T-helper 1 cell treated with Interleukin-12 subunit alpha and Interleukin-12 subunit beta and Interleukin-4 antibody, amounts not matched to agents 30 ng/mL and 1 ng/mL, for 36 hours (primary cell): ENCODE measurements around the gene MAP3K5. TPM values are rescaled to one million over a fixed set of nuclear protein-coding genes. Genes with fewer than 3 reads are reported as not detected.

Experiments used
- intact Hi-C: fragments of 100-400 bp; cut with micrococcal nuclease; formaldehyde crosslinking; loops from one replicate; pipeline ENCODE4 v1.15.1; 2024
- total RNA-seq: library from RNA; stranded (reverse); gene quantifications from 2 replicates; pipeline ENCODE4 v1.2.3, GENCODE V29; 2022

The MAP3K5 gene
- total RNA-seq, 1 donor from 2014 or later, result 38.3 TPM

DNA sequence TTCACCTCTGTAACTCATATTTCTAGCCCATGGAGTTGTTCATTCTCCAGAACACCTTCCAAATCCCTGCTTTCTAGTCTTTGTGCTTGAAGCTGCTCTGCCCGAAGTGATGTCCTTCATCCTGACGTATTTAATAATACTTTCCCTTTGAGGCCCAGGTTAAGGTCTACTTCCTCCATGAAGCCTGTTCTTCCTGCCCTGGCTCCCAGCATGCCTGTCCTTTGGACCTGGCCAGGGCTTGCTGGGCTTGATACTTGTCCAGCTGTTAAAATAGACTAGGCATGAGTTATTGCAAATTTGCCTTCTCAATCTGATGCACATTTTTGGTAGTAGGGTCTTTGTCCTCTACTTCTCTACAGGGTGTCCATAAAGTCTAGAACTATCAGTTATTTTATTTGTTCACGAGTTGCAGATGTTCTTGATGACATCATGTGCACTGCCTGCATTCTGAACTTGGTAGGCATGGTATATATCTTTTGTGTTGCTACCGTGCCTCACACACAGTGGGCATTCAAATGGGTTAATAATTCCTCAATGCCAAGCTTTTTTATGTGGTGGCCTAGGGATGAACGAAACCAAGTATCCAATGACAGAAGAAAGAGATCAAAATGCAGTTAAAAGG lies 239.0 kb downstream of the MAP3K5 start:
- intact Hi-C loops, result loop anchor here (5.0 kb wide), 3 partner anchors 301 to 1101 kb away; partner anchors contain the start of genes AHI1 and MTFR2

DNA sequence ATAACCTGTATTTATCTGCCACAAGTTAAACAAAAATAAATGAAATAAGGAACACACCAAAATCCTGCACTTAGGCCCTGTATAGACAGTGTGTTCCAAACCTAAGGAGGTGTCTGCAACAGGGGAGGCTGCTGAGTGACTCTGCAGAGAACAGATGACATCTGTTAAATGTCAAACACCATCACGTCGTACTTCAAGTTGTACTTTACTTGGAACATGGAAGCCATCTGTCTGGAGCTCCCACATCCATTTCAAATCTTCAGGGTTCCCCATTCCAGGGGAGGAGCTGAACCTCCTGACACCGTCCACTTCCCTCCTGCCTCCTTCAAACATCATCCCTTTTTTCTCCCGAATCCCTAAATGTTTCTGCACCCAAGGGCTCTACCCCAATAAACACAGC lies 240.2 kb downstream of the MAP3K5 start:
- intact Hi-C loops, result loop anchor here (5.0 kb wide), 3 partner anchors 300 to 1100 kb away; partner anchors contain the start of genes AHI1 and MTFR2

DNA sequence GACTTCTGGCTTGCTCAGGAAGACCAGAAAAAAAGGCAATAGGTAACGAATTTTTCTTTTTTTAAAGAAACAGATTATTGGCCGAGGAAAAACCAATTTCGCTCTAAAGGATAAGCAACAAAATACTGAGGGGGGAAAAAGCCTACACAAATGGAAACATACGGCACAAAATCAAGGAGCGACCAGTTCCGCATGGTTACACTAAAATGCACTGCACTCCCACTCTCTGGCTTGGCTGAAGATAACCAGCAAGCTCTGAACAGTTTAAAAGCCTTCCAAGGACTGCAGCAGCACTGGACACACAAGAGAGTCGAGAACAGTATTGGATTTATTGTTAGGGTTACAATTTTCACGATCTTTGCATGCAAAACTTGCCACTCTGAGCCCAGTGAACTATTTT lies 241.2 kb downstream of the MAP3K5 start:
- intact Hi-C loops, result loop anchor here (2.0 to 5.0 kb wide), 5 partner anchors 26 to 1099 kb away; partner anchors contain the start of genes AHI1 and MTFR2

DNA sequence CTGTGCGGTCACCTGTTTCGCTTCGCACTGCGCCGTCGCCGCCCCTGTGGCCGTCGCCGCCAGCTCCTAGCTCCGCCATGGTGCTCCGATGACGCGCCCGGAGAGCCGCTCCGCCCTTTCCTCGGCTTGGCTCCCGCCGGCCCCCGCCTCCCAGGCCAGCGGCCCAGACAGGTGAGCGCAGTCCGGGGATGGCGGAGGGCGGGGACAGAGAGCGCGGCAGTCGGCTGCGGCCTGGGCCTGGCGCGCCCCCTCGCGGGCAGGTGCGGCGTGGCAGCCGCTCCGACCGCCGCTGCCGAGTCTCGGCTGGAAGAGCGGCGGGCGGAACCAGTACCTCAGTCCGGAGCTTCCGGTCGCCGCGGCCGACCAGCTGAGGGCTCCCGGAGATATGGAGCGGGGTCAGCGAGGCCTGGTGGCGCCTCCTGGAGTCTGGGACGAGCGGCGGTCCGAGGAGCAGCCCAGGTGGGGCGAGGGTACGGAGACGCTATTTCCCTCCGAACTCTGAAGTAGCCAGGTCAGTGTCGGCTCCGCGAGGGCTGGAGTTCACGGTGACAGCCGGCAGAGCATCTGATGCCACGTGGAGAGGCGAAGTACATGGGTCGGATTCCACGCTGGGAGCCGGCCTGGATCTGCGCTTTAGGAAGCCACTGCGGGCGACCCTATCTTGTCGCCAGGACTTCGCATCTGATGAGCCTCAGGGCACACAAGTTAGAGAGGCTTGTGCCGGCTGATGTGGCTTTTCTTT lies 241.8 kb downstream of the MAP3K5 start, which contains the start of gene MAP7:
MAP7 (minus strand) TSS at position 93 of the 742 bp plus-strand sequence; CDS start at position 79, 14 bp downstream.
- intact Hi-C loops, result loop anchor here (1.0 to 5.0 kb wide), 6 partner anchors 26 to 1098 kb away; partner anchors contain the start of genes AHI1, MAP3K5 and MTFR2

DNA sequence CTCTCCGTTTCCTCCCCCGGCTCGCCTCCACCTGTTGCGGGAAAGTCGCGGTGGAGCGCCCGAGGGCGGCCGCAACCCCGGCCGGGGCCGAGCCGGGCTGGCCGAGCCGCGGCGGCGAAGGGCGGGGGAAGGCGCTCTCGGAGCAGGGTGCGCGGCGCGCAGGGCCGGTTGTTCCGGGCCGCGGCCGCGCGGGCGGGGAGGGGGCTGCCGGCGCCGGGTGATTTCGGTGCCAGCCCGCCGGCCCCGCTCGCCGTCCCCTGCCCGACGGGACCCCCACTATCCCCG lies 242.3 kb downstream of the MAP3K5 start:
- intact Hi-C loops, result loop anchor here (1.0 to 5.0 kb wide), 6 partner anchors 25 to 1098 kb away; partner anchors contain the start of genes AHI1, MAP3K5 and MTFR2

DNA sequence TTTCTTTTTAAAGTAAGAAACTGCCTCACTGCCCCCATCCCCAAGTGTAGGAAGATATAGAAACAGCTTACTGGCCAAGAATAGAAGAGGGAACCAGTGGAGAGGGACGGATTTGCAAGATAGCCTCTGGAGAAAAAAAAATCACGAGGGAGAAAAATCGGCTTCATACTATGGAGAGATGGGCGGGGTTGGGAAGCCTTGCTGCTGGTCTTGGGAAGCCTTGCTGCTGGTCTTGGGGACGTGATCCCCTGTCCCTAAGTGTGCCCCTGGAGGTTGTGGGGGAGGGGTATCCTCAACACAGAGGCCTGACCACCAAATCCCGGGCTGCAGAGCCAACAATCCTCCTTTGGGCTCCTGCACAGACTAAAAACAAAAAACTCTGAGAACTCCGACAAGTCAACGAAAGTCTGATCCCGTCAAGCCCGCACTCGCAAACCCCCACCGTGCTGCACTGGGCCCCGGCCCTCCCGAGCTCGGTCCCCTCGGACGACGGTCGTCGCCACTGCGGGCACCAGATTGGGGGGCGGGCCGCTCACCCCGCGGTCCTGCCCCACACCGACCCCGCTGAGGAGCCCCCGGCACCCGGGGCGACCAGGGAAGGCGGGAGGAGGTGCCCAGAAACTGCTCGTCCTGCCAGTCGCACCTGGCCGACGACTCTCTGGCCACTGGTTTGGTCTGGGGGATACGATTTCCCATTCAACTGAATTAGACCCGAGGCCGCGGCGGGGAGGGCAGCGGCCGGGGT lies 242.8 kb downstream of the MAP3K5 start:
- intact Hi-C loops, result loop anchor here (1.0 to 5.0 kb wide), 7 partner anchors 25 to 1097 kb away; partner anchors contain the start of genes AHI1, MAP3K5 and MTFR2

DNA sequence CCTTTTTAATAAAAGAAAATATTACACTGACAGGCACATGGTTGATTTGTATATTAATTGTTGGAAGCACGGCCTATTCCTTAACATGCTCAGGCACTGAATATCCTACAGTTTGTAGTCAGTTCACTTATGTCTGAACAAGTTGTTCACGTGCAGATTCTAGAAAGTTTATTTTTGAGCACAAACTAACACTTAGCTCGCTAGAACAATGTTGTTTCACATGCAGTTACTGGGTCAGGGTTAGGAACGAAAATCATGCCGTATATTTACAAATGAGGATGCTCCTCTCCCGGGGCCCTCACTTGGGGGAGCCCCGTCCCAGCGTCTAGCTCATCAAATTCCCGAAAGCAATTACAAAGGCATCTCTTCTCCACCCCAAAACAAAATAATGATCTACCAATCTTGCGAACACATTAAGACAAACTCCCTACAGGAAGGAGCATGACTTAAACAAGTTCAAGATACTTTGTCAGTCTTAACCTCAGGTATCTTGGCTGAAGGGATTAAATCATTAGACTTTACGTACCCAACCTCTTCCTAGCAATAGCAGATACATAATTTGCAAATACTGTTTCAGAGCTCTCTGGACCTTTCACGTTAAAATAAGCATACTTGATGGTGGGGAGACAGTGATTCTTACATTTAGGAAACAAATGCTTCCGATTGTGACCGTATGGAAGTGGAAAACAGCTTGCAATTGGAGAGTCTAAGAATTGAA lies 243.5 kb downstream of the MAP3K5 start:
- intact Hi-C loops, result loop anchor here (5.0 kb wide), 1 partner anchor 116 kb away; no protein-coding TSS in a partner anchor

DNA sequence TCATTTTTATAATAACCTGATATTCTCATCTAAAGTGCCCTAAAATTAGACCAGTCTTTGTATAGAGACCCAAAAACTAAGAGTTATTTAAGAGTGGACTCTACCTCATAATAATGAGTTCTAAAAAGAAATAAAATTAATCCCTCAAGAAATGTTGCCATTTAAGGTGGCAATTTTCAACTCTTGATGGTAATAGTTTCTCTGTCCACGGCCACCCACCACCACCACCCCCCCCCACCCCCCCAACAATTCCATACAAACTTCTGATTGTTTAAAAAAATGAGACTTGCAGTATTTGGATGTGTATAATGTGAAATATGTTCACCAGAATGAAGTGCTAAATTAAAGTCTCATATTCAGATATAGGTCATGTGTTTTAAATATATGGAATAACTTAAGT lies 244.4 kb downstream of the MAP3K5 start:
- intact Hi-C loops, result loop anchor here (5.0 kb wide), 1 partner anchor 116 kb away; no protein-coding TSS in a partner anchor

DNA sequence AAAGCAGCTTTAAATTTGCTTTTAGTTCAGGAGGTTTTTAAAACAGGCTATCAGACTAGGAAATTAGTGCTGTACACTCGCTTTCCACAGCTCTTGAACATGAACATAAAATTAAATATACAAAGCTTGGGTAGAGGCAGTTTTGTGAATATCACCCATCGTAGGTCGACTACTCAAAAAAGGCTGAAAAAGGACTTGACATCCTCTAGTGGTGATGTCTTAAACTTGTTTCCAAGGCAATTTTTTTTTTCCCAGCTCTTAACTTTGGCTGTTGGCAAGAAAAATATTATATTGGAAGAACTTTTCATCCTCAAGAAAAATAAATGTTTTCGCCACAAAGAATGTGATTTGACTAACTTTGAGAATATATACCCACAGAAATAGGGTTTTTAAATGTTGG lies 244.9 kb downstream of the MAP3K5 start:
- intact Hi-C loops, result loop anchor here (5.0 kb wide), 1 partner anchor 115 kb away; no protein-coding TSS in a partner anchor

DNA sequence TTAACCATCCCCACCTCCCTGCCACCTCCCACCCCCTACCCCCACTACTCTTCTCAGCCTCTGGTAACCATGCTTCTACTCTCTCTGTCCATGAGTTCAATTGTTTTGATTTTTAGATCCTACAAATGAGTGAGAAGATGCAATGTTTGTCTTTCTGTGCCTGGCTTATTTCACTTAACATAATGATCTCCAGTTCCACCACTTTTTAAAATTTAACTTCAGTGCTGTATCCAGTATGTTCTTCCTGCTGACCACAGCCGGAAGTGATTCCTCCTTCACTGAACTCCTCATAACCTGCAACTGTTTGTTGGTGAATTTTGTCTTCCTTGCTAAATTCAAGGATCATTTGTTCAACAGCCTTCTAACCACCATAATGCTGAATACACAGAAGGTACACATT lies 245.9 kb downstream of the MAP3K5 start:
- intact Hi-C loops, result loop anchor here (5.0 kb wide), 1 partner anchor 114 kb away; no protein-coding TSS in a partner anchor

DNA sequence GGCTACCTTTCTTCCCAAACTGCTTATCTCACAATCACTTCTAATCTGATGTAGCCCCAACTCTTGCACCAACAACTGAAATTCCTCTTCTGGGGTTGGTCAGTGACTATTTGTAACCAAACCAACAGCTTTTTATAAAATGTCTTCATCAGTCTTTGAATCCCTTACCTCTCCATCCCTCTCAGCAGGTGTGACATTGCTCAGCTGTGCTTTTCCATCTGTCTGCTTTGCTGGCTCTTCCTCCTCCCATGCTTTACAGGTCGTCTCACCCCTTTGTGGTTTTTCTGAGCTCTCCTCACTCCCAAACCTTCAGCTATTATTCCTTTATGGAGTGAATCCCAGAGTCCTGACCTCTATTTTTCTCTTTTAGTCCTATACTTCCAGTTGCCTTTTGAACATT lies 248.0 kb downstream of the MAP3K5 start:
- intact Hi-C loops, result no loop called here

DNA sequence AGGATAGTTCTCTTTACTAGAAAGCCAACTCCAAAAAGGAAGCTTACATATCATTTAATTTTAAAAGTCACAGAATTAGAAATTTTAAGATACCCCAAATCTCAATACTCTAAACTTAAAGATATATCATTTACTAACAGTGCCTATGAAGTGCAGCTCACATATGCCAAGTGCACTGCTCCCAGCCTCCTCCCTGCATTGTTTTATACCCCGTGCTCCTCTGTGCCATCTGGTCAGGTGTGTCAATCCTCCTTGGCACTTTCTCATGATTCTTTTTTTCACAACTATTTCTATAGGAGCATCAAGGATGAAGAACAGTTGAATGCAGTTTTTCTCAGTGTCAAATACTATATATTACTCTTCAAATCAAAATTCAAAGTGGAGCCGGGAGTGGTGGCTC lies 250.9 kb downstream of the MAP3K5 start:
- intact Hi-C loops, result no loop called here

DNA sequence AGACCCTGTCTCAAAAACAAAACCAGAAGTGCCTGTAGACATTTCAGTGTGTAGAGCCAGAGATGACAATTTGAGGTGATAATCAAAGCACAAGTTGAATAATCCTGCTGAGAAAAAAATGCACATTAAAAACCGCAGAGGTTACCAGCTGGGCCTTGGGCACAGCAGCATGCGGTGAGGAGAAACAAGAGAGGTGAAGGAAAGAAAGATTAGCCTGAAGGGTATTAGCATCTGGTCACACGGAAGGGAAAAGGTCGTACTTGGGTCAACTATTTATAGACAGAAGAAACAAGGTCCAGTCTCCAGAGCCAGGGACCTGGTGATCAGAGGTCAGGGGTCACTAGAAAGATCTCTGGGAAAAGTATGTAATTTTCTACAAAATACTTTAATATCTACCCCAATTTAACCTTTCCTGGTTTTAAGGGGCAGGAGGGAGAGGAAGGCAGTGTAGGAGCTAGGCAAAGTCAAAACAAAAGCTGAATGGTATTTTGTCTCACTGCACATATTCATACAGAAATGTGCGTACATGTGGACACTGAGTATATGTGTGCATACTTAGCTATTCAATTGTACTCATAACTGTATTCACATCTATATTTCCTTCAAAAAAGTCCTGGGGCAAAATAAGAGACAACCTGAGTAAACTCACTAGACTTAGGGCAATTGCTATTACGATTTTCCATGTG lies 252.2 kb downstream of the MAP3K5 start:
- intact Hi-C loops, result no loop called here

DNA sequence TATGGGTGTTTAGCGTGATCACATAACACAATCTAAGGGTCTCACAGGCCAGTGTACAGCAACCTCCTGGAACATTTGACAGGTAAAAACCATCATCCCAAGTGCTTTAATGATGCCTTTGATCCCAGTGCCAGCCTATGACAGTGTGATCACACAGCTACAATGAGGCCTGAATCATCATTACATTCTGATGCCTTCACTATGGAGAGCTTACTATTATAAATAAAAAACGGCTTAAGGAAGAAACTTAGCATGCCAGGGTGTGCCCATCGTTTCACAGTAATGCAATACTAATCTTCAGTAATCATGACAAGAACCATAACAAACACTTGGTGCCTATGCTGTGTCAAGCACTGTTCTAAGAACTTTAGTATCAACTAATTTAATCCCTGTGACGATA lies 253.4 kb downstream of the MAP3K5 start:
- intact Hi-C loops, result no loop called here

DNA sequence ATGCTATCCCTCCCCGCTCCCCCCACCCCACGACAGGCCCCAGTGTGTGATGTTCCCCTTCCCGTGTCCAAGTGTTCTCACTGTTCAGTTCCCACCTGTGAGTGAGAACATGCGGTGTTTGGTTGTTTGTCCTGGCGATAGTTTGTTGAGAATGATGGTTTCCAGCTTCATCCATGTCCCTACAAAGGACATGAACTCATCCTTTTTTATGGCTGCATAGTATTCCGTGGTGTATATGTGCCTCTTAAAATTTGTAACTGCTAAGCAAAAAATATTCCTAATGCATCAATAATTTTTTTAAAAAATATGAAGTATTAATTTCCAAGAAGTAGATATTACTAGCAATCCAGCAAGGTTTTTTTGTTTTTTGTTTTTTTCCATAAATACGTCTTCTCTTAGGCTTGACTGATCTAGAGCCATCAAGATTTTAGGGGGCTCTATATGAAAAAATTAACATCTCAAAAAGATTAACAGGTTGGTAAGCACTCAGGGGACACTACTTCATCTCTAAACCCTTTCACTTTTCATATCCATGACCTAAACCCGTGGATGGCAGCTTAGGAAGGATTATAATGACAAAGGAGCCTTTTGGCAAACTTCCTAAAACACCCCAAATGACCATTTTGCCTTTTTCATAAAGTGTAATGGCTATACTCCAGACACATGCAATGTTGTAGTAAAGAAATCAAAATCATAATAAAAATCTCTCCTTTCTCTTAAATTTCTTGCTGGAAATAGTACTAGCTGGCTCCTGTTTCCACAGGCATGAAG lies 256.2 kb downstream of the MAP3K5 start:
- intact Hi-C loops, result no loop called here

DNA sequence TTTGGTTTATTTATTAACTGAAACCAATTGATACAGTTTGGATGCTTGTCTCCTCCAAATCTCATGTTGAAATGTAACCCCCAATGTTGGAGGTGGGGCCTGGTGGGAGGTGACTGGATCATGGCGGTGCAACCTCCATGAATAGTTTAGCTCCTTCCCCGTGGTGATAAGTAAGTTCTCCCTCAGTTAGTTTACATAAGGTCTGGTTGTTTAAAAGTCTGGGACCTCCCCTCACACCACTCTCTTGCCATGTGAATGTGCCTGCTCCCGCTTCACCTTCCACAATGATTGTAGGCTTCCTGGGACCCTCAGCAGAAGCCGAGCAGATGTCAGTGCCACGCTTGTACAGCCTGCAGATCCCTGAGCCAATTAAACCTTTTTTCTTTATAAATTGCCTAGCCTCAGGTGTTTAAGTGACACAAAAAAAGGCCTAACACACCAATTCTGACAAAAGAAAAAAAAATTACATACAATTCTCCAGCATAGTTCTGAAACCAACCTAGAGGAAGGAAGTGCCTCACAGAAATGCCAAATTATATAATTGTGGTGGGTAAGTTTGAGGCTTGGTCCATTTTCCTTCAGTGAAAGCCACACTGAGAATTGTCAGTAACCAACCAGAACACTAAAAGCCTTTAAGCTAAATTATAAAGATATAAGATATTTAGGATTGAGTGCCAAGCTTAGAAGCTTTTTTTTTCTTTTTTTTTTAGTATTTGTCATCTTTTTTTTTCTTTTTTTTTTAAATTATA lies 257.1 kb downstream of the MAP3K5 start:
- intact Hi-C loops, result no loop called here

DNA sequence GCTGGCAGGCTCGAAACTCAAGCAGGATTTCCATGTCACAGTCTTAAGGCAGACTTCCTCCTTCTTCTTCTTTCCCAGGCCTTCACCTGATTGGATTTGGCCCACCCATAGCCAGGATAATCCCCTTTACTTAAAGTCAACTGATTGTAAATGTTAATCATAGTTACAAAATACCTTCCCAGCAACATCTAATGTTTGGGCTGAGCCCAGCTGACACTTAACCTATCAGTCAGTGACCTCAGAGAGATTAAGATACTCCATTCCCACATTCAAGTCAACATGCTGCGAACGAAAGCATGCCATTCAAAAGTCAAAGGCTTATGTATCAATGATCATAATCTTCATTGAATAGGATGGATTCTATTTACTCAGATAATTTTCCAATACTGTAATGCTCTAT lies 258.0 kb downstream of the MAP3K5 start:
- intact Hi-C loops, result no loop called here

DNA sequence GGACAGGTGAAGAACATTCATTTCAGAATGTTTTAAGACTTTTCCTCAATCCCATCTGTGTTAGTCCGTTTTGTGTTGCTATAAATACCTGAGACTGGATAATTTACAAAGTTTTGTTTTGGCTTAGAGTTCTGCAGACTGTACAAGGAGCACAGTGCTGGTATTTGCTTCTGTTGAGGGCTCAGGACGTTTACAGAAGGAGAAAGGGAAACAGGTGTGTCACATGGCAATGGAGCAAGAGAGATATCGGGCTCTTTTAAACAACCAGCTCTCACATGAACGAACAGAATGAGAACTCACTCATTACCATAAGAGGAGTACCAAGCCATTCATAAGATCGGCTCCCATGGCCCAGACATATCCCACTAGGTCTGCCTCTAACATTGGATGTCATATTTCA lies 258.8 kb downstream of the MAP3K5 start:
- intact Hi-C loops, result no loop called here

DNA sequence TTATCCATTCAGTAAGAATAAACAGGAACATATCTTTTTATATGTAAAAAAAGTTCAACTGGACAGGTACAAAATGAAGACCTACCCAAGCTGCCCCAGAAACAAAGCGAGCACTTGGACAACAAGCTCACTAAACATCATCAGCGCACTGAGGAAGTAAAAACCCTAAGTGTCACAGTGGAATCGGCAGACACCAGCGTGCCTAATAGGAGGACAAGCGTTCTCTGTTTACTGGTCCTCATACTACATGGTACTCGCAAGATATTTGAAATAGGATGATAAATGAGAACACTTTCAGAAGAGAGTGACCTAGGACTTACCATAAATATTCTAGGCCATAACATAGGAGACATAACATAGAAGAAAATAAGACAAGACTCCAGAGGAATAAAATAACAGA lies 260.2 kb downstream of the MAP3K5 start:
- intact Hi-C loops, result no loop called here
